Astrocyte (in vitro differentiated cells and primary cell): ENCODE data around the gene SMIM17. TPM values are rescaled to one million over a fixed set of nuclear protein-coding genes. Genes with fewer than 3 reads are reported as not detected.

Experiments
- DNase-seq: peaks from one replicate; pipeline ENCODE4 v3.0.0-alpha.2; 2010; ENCODE audit warnings: low read depth
- FAIRE-seq: peaks from 2 replicates; lab custom pipeline; 2011; peaks lifted over from hg19 to GRCh38; lab: Jason Lieb, UNC
- H2AFZ ChIP-seq: 2 replicates; pipeline ENCODE4 v1.6.0; 2012; ENCODE audit warnings: low read depth, low read length, inconsistent platforms
- H3K27ac ChIP-seq: 2 replicates; pipeline ENCODE4 v1.5.1; 2011; ENCODE audit warnings: low read depth, low read length, inconsistent platforms
- H3K27me3 ChIP-seq: 2 replicates; pipeline ENCODE4 v1.6.0; 2011; ENCODE audit warnings: low read length, inconsistent platforms; ENCODE audit not compliant: insufficient read depth
- H3K36me3 ChIP-seq: 2 replicates; pipeline ENCODE4 v1.5.1; 2011; ENCODE audit warnings: low read length, inconsistent platforms; ENCODE audit not compliant: insufficient read depth
- H3K4me1 ChIP-seq: 2 replicates; pipeline ENCODE4 v1.5.1; 2011; ENCODE audit warnings: low read length, inconsistent platforms; ENCODE audit not compliant: insufficient read depth
- H3K4me2 ChIP-seq: 2 replicates; pipeline ENCODE4 v1.6.0; 2012; ENCODE audit warnings: low read length, inconsistent platforms
- H3K4me3 ChIP-seq: 2 replicates; pipeline ENCODE4 v1.5.1; 2011; ENCODE audit warnings: low read depth, mild to moderate bottlenecking, low read length, inconsistent platforms; ENCODE audit not compliant: insufficient read depth
- H3K79me2 ChIP-seq: 2 replicates; pipeline ENCODE4 v1.6.0; 2012; ENCODE audit warnings: mild to moderate bottlenecking, low read length, inconsistent platforms; ENCODE audit not compliant: insufficient read depth
- H3K9ac ChIP-seq: 2 replicates; pipeline ENCODE4 v1.6.0; 2012; ENCODE audit warnings: mild to moderate bottlenecking, low read length, inconsistent platforms
- H3K9me3 ChIP-seq: 2 replicates; pipeline ENCODE4 v1.5.1; 2012; ENCODE audit warnings: low read depth, mild to moderate bottlenecking, low read length, inconsistent platforms; ENCODE audit not compliant: insufficient read depth
- H4K20me1 ChIP-seq: 2 replicates; pipeline ENCODE4 v1.6.0; 2012; ENCODE audit warnings: low read length, inconsistent platforms; ENCODE audit not compliant: insufficient read depth
- H3K27ac Mint-ChIP-seq: one replicate; pipeline ENCODE4 v1.8.0; 2021; ENCODE audit warnings: mild to moderate bottlenecking, mixed read lengths; ENCODE audit not compliant: unreplicated experiment
- H3K27me3 Mint-ChIP-seq: one replicate; pipeline ENCODE4 v1.8.0; 2021; ENCODE audit warnings: low read depth, mixed read lengths; ENCODE audit not compliant: unreplicated experiment
- H3K36me3 Mint-ChIP-seq: one replicate; pipeline ENCODE4 v1.8.0; 2021; ENCODE audit warnings: low read depth, mixed read lengths; ENCODE audit not compliant: unreplicated experiment
- H3K4me1 Mint-ChIP-seq: one replicate; pipeline ENCODE4 v1.8.0; 2021; ENCODE audit warnings: low read depth, mixed read lengths; ENCODE audit not compliant: unreplicated experiment
- H3K4me3 Mint-ChIP-seq: one replicate; pipeline ENCODE4 v1.8.0; 2021; ENCODE audit warnings: mild to moderate bottlenecking, moderate library complexity, mixed read lengths; ENCODE audit not compliant: unreplicated experiment
- H3K9me3 Mint-ChIP-seq: one replicate; pipeline ENCODE4 v1.8.0; 2021; ENCODE audit warnings: mild to moderate bottlenecking, mixed read lengths; ENCODE audit not compliant: unreplicated experiment
- CTCF ChIP-seq: IDR thresholded peaks from 2 replicates; pipeline ENCODE4 v1.5.1; 2011; ENCODE audit warnings: low read depth, mild to moderate bottlenecking, inconsistent platforms, low read length, moderate library complexity; ENCODE audit not compliant: insufficient read depth
- EZH2 ChIP-seq: IDR thresholded peaks from 2 replicates; pipeline ENCODE4 v1.6.1; 2012; ENCODE audit warnings: mild to moderate bottlenecking, low read length, inconsistent platforms; ENCODE audit not compliant: insufficient read depth
- total RNA-seq: library from RNA; stranded (reverse); gene quantifications from 2 replicates; pipeline ENCODE4 v1.2.1, GENCODE V29; 2021

The SMIM17 gene
- total RNA-seq, 1 donor from 2014 or later = 0.27 TPM

DNA sequence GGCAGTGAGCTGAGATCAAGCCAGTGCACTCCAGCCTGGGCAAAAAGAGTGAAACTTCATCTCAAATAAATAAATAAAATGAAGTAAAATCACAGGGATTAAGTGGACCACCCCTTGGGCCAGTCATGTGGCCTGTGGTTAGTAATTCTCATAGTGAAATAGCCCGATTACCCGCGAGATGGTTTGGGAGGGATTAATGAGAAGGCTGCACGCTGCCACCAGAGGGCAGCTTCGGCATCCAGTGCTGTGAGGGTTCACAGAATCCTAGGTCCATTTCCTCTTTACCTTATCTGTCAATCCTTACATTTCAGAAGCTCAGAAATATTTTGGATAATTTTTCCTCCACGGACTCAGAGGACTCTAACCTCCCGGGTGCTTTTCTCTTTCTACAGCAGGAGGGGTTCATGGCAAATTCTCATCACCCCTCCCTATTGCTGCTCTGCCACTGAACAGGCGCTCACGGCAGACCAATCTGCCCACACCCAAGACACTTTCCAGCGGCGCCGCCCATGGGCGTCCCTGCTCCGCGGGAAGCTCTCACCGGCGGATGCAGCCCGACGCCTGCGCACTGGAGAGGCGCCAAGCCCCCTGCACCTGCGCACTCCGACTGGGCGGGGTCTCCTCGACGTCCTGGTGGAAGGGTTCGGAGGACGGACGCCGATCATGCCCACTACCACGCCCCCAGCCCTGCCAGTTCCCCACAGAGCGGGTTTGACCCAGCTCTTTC lies 17.6 kb downstream of the SMIM17 start:
- Mint-ChIP-seq H3K36me3 (no peaks in the 10 kb centered on the region), H3K4me3 (no peak overlapping the region)

GRCh38 chr19:56661248-56661647 lies 18.3 kb downstream of the SMIM17 start:
- FAIRE-seq (no peak), DNase-seq (no peak)
- TF ChIP-seq EZH2 (no peak), CTCF (no peak)
- H3K27ac Mint-ChIP-seq = no peak overlapping the region
- H3K4me3 Mint-ChIP-seq = no peak overlapping the region
- Histone ChIP-seq H3K9ac (no peak overlapping the region), H2AFZ (no peak overlapping the region), H3K4me1 (no peaks in the 10 kb centered on the region), H4K20me1 (no peaks in the 10 kb centered on the region), H3K79me2 (no peaks in the 10 kb centered on the region), H3K36me3 (no peaks in the 10 kb centered on the region), H3K27ac (no peak overlapping the region), H3K27me3 (no peaks in the 10 kb centered on the region), H3K4me3 (no peak overlapping the region), H3K9me3 (peaks cover 4% of the 10 kb centered on the region), H3K4me2 (no peak overlapping the region)
- no peaks in the 10 kb centered on the region for H3K4me1 Mint-ChIP-seq
- no peaks in the 10 kb centered on the region for H3K27me3 Mint-ChIP-seq
- H3K36me3 Mint-ChIP-seq = no peaks in the 10 kb centered on the region
- peaks cover 30% of the 10 kb centered on the region for H3K9me3 Mint-ChIP-seq

More for the DNA sequence above, 17.6 kb downstream of the SMIM17 start:
- no peak overlapping the region for H3K4me3 ChIP-seq
- no peaks in the 10 kb centered on the region for H3K27me3 ChIP-seq
- H3K4me1 ChIP-seq = no peaks in the 10 kb centered on the region
- no peak for DNase-seq
- no peak overlapping the region for H3K4me2 ChIP-seq
- H2AFZ ChIP-seq = no peak overlapping the region
- peaks cover 4% of the 10 kb centered on the region for H3K9me3 ChIP-seq
- no peaks in the 10 kb centered on the region for H3K79me2 ChIP-seq
- H4K20me1 ChIP-seq = no peaks in the 10 kb centered on the region
- Mint-ChIP-seq H3K27me3 (no peaks in the 10 kb centered on the region), H3K9me3 (peaks cover 31% of the 10 kb centered on the region), H3K27ac (no peak overlapping the region), H3K4me1 (no peaks in the 10 kb centered on the region)
- TF ChIP-seq EZH2 (no peak), CTCF (no peak)
- no peak for FAIRE-seq
- H3K36me3 ChIP-seq = no peaks in the 10 kb centered on the region
- H3K9ac ChIP-seq = no peak overlapping the region
- no peak overlapping the region for H3K27ac ChIP-seq

GRCh38 chr19:56663931-56664500 lies 21.1 kb downstream of the SMIM17 start:
- no peaks in the 10 kb centered on the region for H3K27me3 ChIP-seq
- Mint-ChIP-seq H3K4me1 (no peaks in the 10 kb centered on the region), H3K27ac (no peak overlapping the region), H3K9me3 (peaks cover 38% of the 10 kb centered on the region), H3K4me3 (no peak overlapping the region), H3K27me3 (no peaks in the 10 kb centered on the region), H3K36me3 (peaks cover 2% of the 10 kb centered on the region)
- DNase-seq (no peak), FAIRE-seq (no peak)
- H3K4me2 ChIP-seq = no peak overlapping the region
- no peak for TF ChIP-seq CTCF
- TF ChIP-seq EZH2 = no peak
- no peak overlapping the region for H3K4me3 ChIP-seq
- no peak overlapping the region for H3K9ac ChIP-seq
- no peaks in the 10 kb centered on the region for H4K20me1 ChIP-seq
- H3K9me3 ChIP-seq = peaks cover 8% of the 10 kb centered on the region
- H3K36me3 ChIP-seq = no peaks in the 10 kb centered on the region
- no peak overlapping the region for H3K27ac ChIP-seq
- H2AFZ ChIP-seq = no peak overlapping the region
- H3K79me2 ChIP-seq = no peaks in the 10 kb centered on the region
- H3K4me1 ChIP-seq = no peaks in the 10 kb centered on the region
